Smooth muscle cell of the brain vasculature (primary cell): Measurements from ENCODE around the gene TATDN2.
"Not testable (repeated sequence)": the region's sequence is repeated elsewhere in the genome, so short reads cannot be mapped to it uniquely, and the experiment has no call there.

Experiments
- DNase-seq: peaks from one replicate; pipeline ENCODE4 v3.0.0-alpha.2; 2012; ENCODE audit warnings: low read depth, low spot score

The TATDN2 gene

DNA sequence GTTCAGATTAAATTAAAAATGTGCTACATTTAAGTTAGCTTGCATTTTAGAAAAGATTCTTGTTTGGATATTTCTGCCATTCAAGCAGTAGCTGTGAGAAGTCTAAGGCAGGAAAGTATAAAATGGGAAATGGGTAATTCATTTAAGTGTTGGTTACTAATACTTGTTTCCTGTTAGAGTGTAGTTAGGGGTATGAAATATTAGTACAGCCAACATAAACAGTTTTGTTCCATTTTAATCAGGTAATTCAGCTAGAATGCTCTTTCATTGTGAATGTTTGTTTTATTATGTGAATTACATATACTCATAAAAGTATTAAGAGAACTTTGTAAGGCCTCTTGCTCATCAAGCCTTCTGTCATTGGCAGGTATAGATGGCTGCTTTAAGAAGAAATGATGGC is 19.9 kb downstream of the TATDN2 start:
- no peak for DNase-seq

DNA sequence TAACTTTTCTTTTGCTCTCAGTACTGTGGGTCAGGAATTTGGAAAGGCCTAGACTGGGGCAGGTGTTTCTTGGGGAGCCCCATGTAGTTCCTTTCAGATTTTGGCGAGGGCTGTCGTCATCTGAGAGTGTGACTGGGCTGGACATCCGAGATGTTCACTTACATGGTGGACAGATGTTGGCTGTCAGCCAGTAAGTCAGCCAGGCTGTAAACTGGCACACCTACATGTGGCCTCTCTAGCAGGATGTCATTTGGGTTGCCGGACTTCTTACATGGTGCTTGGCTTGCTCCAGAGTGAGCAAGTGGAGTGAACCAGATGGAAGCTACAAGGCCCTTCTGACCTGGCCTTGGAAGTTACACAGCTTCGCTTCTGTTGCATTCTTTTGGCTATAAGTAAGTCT is 20.7 kb downstream of the TATDN2 start:
- no peak for DNase-seq

DNA sequence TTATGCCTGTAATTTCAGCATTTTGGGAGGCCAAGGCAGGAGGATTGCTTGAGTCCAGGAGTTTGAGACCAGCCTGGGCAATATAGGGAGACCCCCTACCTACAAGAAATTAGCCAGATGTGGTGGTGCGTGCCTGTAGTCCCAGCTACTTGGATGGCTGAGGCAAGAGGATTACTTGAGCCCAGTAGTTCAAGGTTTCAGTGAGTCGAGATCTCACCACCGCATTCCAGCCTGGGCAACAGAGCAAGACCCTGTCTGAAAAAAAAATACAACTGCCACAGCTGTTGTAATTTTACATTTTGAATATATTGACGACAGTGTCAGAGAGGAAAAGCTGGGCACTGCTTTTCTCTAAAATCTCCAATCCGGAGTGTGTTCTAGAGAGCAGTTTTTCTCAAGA is 21.2 kb downstream of the TATDN2 start:
- no peak for DNase-seq

DNA sequence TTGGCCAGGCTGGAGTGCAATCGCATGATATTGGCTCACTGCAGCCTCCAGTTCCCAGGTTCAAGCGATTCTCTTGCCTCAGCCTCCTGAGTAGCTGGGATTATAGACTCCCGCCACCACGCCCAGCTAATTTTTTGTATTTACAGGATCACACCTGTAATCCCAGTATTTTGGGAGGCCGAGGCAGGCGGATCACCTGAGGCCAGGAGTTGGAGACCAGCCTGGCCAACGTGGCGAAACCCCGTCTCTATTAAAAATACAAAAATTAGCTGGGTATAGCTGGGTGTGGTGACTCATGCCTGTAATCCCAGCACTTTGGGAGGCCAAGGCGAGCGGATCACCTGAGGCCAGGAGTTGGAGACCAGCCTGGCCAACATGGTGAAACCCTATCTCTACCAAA is 24.2 kb downstream of the TATDN2 start:
- not testable (repeated sequence) for DNase-seq

DNA sequence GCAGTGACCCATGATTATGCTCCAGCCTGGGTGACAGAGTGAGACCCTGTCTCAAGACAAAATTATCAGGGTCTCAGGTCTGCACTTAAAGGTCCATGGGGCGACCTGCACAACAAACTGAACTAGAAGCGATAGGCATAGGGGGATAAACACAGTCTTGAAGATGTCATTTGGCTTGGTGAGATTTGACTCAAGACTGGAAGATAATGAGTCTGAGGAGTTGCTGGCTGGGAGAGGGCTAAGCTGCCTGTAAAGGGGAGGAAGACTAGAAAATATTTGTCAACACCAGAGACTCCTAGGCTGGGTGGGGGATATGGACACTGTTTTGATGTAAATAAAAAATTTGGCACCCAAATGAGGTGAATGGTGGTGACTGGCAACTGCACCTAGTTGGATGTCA is 24.7 kb downstream of the TATDN2 start:
- DNase-seq: no peak

DNA sequence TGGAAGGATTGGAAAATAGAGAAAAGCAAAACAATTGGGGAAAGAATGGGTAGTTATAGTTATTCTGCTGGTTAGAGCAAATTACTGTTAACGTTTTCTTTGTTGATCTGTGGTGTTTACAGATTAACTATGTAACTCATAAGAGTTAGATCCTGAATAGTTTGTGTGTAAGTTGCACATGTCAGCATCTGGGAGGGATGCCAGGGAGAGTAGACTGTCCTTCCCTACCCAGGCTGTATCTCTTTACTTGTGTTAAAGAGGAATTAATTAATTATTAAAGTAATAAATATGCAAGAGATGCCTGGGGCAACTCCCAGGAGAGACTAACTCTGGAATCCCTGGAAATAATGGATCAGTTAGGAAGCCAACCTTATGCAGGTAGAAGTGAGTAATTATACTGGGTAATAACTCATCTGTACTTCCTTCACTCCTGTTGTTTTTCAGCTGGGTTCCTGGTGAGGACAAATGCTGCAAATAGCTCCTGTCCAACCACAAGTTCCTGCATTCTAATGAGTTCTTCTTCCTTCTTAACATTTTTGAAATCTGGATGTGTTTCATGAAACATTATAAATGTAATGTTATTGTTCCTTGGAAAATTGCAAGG is 25.5 kb downstream of the TATDN2 start:
- DNase-seq: no peak

DNA sequence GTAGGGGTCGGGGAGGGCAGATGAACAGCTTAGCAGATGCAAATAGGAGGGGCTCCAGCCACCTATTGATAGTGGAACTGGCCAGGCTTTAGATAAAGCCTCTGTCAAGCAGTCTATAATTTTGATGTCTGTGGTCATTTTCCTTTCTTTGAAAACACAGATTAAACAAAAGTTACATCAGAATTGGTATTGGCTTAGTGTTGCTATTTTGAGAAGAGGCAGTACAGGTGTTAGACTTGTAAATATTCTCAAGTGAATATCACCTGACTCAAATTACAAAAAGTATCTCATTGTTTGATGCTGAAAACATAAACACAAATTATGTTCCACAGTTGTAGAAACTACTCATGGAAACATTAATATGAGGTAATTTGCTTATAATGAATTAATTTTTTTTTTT is 26.3 kb downstream of the TATDN2 start:
- no peak for DNase-seq

DNA sequence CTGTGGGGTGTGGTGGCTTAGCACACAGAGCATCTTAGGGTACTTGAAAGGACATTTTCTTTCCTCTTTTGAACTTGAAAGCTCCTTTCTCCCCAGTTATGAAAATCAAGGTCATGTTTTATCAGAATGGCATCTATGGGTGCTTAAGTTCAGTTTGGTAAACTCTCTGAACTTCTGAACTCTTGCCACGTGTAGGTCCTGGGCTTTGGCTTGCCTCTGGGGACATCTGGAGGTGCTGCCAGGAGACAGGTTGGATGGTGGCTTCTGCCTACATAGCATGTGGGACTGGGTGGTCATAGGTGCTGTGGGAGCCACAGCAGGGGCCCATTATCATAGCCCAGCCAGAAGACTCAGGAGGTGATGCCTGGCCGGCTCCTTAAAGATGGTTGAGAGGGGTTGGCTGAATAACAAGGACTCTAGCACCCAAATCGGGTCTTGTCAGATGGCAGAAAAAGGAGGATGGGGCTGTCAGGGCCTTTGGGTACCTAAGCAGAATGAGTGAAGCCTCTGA is 28.9 kb downstream of the TATDN2 start:
- DNase-seq: no peak

DNA sequence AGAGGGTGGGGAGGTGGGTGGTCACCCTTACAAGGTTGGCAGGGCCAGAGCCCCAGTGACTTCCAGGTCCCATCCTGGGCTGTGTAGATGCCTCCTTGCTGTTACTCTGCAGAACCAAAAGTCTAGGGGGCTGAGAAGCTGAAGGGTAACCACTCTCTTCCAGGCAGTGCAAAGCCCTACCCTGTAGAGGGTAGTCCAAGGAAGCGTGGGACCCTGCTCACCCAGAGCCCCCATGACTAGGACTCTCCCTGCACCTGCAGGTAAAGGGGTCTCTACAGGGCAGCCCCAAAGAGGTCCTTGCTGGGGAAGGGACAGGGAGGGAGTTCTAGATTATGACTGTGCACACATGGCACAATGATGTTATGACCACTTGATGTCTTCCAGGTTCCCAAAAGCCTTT is 30.2 kb downstream of the TATDN2 start:
- no peak for DNase-seq

DNA sequence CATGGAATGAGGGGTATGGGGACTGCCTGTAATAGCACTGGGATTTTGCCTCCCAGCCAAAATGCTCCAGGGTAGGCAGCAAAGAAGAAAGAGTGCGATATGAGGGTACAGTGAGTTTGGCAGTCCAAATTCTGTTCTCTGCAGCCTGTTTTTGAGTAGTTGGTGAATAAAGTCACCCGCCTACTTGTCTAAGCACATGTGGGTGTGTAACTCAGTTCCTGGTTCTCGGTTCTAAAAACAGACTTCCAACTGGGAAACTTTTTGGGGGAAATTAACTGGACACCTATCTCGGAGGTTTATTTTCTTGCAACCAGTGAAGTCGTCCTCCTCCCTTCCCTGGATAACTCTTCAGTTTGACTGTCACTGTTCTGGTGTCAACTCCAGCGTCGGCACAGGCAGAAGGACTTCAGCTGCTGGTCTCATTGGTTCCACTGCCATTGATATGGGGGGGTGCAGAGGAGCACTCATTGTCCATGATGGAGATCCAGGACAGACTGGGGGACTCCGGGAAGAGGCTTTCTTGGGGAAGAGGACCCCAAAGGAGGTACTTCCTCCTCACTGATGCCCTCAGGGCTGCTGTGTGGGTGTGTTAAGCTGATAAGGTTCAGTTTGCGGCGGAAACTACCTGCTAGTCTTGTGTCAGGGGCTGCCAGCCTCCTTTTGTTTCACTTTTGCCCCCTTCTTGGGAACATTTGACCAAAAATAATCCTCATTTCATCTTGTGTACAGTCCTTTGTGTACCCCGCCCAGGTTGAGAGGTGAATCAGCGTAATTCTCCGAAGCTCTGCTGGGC is 31.3 kb downstream of the TATDN2 start:
- no peak for DNase-seq

DNA sequence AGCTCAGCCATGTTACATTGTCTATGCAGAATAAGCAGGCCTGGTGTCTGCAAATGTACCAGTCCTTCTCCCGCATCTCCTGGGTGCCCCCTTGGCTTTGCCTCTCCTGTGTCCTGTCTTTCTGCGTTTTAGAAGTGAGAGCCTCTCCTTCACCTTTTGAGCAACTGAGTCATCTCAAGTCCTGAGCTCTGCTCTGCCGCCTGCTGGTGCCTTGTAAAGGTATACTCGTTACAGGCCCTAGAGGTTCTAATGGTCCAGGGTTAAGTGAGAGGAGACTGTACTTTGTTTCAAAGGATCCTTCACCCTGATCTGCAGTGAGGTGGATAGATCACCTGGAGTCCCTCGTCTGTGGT is 31.9 kb downstream of the TATDN2 start:
- no peak for DNase-seq

DNA sequence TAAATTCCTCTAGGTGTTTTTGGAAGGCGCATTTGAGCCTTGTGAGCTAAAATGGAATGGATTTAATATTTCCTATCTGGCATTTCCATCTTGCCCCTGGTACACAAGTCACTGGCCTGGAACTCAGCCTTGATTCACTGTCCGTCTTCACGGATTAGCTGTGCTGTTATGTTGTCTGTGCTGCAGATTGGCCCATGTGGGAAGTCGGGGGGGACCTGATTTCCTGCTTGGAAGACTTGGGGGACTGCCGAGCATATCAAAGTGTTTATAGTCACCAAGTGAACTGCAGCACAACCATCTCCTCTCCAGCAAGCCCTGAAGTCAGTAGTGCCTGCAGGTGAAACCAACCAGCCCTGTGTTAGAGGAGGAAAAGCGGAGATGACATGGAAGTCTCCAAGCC is 32.3 kb downstream of the TATDN2 start:
- DNase-seq: no peak

DNA sequence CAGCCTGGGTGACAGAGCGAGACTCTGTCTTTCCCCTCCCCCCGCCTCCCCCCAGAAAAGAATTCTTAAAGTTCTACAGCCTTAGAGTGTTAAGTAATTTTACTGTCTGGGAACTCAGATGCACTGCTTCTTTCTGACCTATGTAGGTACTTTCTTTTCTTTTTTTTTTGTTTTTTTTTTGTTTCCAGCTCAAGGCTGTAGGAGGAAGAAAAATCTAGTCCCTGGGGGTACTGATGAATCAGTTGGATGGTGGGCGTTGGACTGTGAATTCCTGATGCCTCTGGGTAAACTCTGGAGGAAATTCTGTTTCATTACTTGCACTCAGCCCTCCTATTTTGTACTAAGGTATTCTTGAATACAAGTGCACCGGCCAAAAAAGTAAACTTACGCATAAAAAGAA is 33.7 kb downstream of the TATDN2 start:
- no peak for DNase-seq

DNA sequence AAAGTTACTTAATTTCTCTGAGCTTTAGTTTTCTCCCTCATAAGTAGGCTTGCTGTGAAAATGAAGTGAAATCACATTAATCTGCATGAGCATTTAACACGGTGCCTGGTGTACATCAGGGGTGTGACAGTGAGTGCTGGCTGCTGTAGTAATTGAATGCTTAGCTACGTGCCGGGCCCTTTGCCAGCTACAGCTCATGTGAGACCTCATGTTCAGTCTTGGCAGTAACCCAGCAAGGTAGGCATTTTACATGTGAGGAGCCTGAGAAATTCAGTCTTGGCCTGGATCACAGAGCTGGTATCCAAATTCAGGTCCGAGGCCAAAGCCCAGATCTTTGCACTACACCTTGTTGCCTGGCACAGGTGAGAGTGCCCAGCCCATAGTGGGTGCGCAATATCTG is 35.4 kb downstream of the TATDN2 start:
- DNase-seq: no peak

DNA sequence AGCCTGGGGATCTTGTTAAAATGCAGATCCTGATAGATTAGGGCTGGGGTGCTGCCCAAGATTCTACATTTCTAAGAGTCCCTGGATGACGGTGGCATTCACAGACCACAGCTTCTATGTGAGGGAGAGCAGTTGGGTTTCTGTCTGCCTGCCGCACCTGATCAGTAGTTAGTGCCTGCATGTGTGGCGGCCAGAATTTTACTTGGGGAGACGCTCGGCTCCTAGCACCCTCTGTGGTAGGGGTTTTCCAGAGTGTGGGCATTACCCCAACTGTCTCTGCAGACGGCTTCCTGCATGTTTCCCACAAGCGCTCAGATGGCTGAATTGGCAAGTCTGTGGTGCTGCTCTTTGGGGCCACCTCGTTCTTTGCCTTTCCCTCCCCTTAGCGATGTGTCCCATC is 36.2 kb downstream of the TATDN2 start:
- DNase-seq: no peak

DNA sequence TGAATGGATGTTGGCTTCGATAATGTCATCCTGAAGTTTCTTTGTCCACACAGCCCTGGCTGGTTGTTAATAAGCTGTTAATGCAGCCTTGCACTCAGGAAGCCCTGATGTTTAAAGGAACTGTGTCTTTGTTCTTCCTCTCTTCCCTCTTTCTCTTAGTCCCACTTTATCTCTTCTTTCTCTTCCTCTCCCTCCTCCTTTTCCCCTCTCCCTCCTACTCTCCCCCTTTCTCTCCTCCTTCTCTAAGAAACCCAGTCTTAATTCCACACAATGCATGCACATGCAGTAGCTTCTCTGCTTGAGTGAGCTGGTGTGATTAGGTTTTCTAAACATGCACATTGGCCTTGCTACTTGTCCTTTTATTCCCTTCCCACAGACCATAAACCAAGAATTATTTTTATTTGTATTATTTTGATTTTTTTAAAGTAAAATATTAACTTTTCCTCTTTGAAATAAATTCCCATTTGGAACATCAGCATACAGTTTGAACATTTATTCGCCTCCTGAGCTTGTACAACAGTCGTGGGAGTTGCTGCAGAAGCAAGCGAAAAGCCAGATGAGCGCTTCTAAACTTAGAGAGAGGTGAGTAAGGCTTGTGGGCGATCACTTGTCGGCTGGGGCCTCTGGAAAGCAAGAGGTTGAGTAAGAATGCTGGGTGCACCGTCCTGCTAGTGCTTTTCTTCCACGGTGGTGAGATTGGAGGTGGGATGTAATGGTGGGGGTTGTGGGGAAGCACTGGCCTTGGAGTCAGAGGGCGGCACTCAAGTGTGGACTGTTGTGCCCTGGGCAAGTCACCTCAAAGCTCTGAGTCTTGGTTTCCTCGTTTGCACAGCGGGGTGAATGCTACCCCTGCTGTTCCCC is 37.2 kb downstream of the TATDN2 start:
- no peak for DNase-seq

DNA sequence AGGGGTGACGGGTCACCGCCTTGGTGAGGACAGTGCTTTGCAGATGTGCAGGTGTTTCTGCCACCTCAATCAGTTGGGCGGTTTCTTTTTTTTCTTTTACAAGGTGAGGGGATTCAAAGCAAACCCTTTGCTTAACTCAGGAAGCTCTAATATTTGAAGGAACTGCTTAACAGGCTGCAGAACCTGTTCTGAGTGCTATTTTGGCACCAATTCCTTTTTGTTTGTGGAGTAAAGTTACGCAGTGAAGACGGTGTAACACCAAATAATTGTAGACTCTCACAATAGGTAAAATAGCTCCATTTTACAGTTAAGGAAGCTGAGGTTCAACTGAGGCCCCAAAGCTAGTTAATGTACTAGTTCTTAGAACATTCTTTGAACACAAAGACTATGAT is 37.9 kb downstream of the TATDN2 start:
- no peak for DNase-seq

DNA sequence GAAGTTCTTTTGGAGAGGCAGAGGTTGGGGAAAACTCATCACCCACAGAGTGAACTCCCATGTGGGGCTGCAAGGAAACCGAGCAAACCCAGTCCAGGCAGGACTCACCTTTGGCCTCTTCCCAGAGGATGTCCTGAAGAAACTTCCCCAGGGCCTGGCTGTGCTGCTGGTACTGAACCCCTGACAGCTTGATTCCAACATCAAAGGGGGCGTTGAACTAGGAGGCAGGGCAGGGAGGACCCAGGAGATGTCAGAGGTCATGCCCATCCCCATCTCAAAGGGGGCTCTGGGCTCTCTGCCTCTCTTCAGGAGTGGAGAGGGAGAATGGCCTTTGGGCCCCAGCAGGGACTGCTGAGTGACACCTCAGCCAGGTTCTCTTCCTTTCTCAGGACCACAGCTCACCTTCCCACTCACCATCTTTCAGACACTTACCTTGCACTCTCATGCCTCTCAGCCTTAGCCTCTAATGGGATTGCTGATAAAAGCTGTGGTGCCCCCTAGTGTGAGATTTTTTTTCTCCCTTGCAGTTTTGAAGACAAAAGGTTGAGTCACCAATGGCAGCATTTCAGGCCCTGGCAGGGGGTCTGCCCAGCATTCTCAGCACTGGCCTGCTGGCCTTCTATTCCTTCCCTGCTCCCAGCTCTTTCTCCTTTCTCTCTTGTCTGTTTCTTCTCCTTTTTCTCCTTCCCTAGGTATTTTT is 38.5 kb downstream of the TATDN2 start:
- peak; percentile 82 for DNase-seq

DNA sequence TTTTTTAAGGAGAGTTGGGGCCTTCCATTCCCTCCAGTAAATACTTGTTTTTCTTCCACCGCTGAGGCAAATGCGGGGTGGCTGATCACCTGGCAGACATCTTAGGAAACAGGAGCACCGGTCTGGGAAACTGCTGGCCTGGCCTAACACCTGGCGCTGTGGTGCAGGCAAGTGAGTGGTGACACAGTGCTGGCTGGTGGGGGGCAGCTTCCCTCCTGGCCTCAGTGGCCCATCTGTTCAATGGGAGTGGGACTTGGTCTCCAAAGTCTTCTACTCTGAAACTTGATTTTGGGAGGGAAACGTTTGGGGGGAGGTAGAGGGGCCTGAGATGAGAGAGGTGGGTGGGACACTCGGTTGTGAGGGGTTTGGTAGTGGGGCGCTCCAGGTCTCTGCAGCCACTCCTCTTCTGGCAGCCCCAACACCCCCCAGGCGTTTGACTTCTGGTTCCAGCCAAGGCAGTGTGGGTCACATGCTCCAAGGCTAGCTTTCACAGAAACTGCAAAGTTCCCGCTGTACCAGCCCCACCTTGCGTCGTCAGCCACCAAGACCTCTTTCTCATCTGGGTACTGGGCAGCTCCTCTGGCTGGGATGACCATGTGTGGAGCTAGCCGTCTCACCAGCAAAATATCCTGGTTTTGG is 39.8 kb downstream of the TATDN2 start:
- no peak for DNase-seq

DNA sequence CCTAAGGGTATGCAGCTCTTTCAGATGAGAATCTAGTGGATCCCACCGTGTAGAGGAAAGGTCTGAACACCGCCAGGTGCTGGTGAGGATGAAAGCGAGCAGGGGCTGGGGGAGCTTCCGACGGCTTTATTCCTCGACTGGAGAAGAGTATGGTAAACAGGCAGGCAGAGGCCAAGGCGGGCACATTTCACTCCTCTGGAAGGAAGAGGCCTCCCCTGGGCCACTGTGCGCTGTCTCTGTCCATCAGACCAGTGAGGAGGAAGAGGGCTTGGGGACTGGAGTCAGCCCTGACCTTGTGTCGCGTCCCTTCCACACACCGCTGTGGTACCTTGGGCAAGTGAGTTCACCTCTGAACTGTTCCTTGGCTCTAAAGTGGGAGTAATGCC is 40.3 kb downstream of the TATDN2 start:
- DNase-seq: no peak

DNA sequence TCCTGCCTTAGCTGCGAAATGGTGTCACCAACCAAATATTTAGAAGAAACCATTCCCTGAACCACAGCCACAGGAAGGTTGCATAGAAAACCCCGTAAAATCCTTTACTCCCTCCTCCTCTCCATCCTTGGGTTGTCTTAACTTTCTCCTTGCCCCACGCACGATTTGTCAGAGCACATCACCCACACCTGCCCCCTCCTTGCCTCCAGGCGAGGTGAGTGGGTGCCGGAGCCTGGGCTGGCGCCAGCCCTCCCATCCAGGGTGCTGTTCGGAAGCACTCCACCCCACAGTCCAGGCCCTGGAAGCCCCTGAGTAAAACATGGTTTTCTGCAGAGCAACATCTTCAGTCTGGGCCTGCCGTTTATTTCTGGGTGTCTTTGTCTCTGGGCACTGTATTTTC is 40.8 kb downstream of the TATDN2 start:
- no peak for DNase-seq
